Natural killer cell (primary cell): ENCODE data around the gene MAST2. TPM values are rescaled to one million over a fixed set of nuclear protein-coding genes. Genes with fewer than 3 reads are reported as not detected.

Source experiments
- ATAC-seq, 3 donors: fragments of 150-1000 bp in 2 of 3; fragments of 200-7000 bp in 1 of 3; cut with Tn5 transposase; 1 replicate in 1 of 3; 2 replicates in 2 of 3; pipeline ENCODE4 v1.10.0; 2021; ENCODE audit warnings: mild to moderate bottlenecking in 2 of 3, moderate library complexity in 2 of 3
- DNase-seq, 2 donors: peaks; one replicate each; pipeline versions ENCODE4 v3.0.0 to v3.0.0-alpha.2; 2013 to 2021; ENCODE audit warnings: mixed read lengths in 1 of 2
- H3K27ac ChIP-seq: one replicate; pipeline ENCODE4 v1.5.1; 2013; ENCODE audit warnings: mild to moderate bottlenecking, low read length
- H3K27me3 ChIP-seq: one replicate; pipeline ENCODE4 v1.6.1; 2013; ENCODE audit warnings: low read length; ENCODE audit not compliant: control insufficient read depth, insufficient read depth
- H3K36me3 ChIP-seq: one replicate; pipeline ENCODE4 v1.6.1; 2013; ENCODE audit warnings: low read length; ENCODE audit not compliant: control insufficient read depth, insufficient read depth
- H3K4me1 ChIP-seq: one replicate; pipeline ENCODE4 v1.6.1; 2013; ENCODE audit warnings: low read length; ENCODE audit not compliant: control insufficient read depth, insufficient read depth
- H3K4me3 ChIP-seq: one replicate; pipeline ENCODE4 v1.5.1; 2013; ENCODE audit warnings: low read length
- H3K9me3 ChIP-seq: one replicate; pipeline ENCODE4 v1.6.1; 2013; ENCODE audit warnings: low read length; ENCODE audit not compliant: control insufficient read depth, insufficient read depth
- H3K27ac Mint-ChIP-seq, 2 donors: one replicate each; pipeline ENCODE4 v1.8.0; 2022; ENCODE audit warnings: mild to moderate bottlenecking in 2 of 2, mixed read lengths in 2 of 2, moderate library complexity in 1 of 2
- H3K27me3 Mint-ChIP-seq, 2 donors: one replicate each; pipeline ENCODE4 v1.8.0; 2022; ENCODE audit warnings: low read depth in 2 of 2, mixed read lengths in 2 of 2
- H3K36me3 Mint-ChIP-seq: one replicate; pipeline ENCODE4 v1.8.0; 2022; ENCODE audit warnings: mixed read lengths
- H3K4me1 Mint-ChIP-seq, 2 donors: one replicate each; pipeline ENCODE4 v1.8.0; 2022; ENCODE audit warnings: mixed read lengths in 2 of 2
- H3K4me3 Mint-ChIP-seq: one replicate; pipeline ENCODE4 v1.8.0; 2022; ENCODE audit warnings: mild to moderate bottlenecking, moderate library complexity, mixed read lengths
- H3K9me3 Mint-ChIP-seq, 2 donors: one replicate each; pipeline ENCODE4 v1.8.0; 2022; ENCODE audit warnings: mixed read lengths in 2 of 2
- CTCF ChIP-seq: fragments of 200-600 bp; IDR thresholded peaks from one replicate; pipeline ENCODE4 v1.8.0; 2022; ENCODE audit warnings: antibody characterized with exemption
- WGBS: methylation state at CpG from one replicate; pipeline ENCODE4 v1.1.7; 2013; ENCODE audit warnings: missing lambda C conversion rate; ENCODE audit not compliant: insufficient coverage; 5-methylcytosine and 5-hydroxymethylcytosine counted together
- intact Hi-C: fragments of 100-400 bp; cut with micrococcal nuclease; formaldehyde crosslinking; loops from one replicate; pipeline ENCODE4 v1.14.2; 2022
- total RNA-seq, 4 donors: library from RNA; stranded (reverse); fragments of 120-200 nt in 1 of 4; gene quantifications; one replicate each; pipeline versions ENCODE4 v1.2.3 to v1.2.4, GENCODE V29; 2013 to 2022

MAST2 gene
- total RNA-seq, 3 donors from 2014 or later (not counting 1 experiment from before 2014, with no cell fraction given) = 25.3 to 28.6 (median 27.9) TPM

- H3K27ac Mint-ChIP-seq = no peak overlapping the region
- Histone ChIP-seq H3K27me3 (no peaks in the 10 kb centered on the region), H3K4me3 (no peak overlapping the region), H3K36me3 (no peaks in the 10 kb centered on the region), H3K27ac (no peak overlapping the region), H3K9me3 (no peaks in the 10 kb centered on the region), H3K4me1 (no peaks in the 10 kb centered on the region)
- H3K36me3 Mint-ChIP-seq = no peaks in the 10 kb centered on the region
- no peaks in the 10 kb centered on the region for H3K9me3 Mint-ChIP-seq
- no peak for TF ChIP-seq CTCF
- no peaks in the 10 kb centered on the region for H3K27me3 Mint-ChIP-seq
- H3K4me1 Mint-ChIP-seq = peaks cover 9 to 10% of the 10 kb centered on the region in 2 donors
- intact Hi-C loops = no loop called here
- ATAC-seq (no peak), DNase-seq (no peak)
- no peak overlapping the region for H3K4me3 Mint-ChIP-seq
- WGBS = 95% methylated on average over 1 of the region's 2 CpGs
Observed at GRCh38 chr1:45890078-45890477, 86.7 kb downstream of the MAST2 start.

- no peak overlapping the region for H3K4me3 Mint-ChIP-seq
- H3K4me1 Mint-ChIP-seq = peaks cover 9 to 10% of the 10 kb centered on the region in 2 donors
- no peaks in the 10 kb centered on the region for H3K27me3 ChIP-seq
- no peak overlapping the region for H3K27ac ChIP-seq
- H3K9me3 ChIP-seq = no peaks in the 10 kb centered on the region
- WGBS = 100% methylated on average over 1 of the region's 2 CpGs
- H3K36me3 Mint-ChIP-seq = no peaks in the 10 kb centered on the region
- ATAC-seq (no peak), DNase-seq (no peak)
- H3K4me1 ChIP-seq = no peaks in the 10 kb centered on the region
- no peaks in the 10 kb centered on the region for H3K36me3 ChIP-seq
- H3K4me3 ChIP-seq = no peak overlapping the region
- no peaks in the 10 kb centered on the region for H3K9me3 Mint-ChIP-seq
- H3K27me3 Mint-ChIP-seq = no peaks in the 10 kb centered on the region
- intact Hi-C loops = no loop called here
- H3K27ac Mint-ChIP-seq = no peak overlapping the region
- no peak for TF ChIP-seq CTCF
Observed at GRCh38 chr1:45891087-45891486, 87.7 kb downstream of the MAST2 start.

- no peak overlapping the region for H3K4me3 ChIP-seq
- no peak overlapping the region for H3K27ac Mint-ChIP-seq
- no peaks in the 10 kb centered on the region for H3K36me3 Mint-ChIP-seq
- H3K4me1 Mint-ChIP-seq = peaks cover 9 to 10% of the 10 kb centered on the region in 2 donors
- H3K27me3 Mint-ChIP-seq = no peaks in the 10 kb centered on the region
- ATAC-seq (no peak), DNase-seq (no peak)
- no peak overlapping the region for H3K27ac ChIP-seq
- H3K4me3 Mint-ChIP-seq = no peak overlapping the region
- no peaks in the 10 kb centered on the region for H3K36me3 ChIP-seq
- no peaks in the 10 kb centered on the region for H3K4me1 ChIP-seq
- H3K9me3 Mint-ChIP-seq = no peaks in the 10 kb centered on the region
- no peak for TF ChIP-seq CTCF
- intact Hi-C loops = no loop called here
- whole genome bisulfite sequencing = 97% methylated on average over 6 of the region's 6 CpGs
- no peaks in the 10 kb centered on the region for H3K9me3 ChIP-seq
- H3K27me3 ChIP-seq = no peaks in the 10 kb centered on the region
Observed at GRCh38 chr1:45892068-45892785, 88.8 kb downstream of the MAST2 start.

- H3K27ac ChIP-seq = no peak overlapping the region
- no peak for ATAC-seq
- Mint-ChIP-seq H3K4me1 (peaks cover 10 to 12% of the 10 kb centered on the region in 2 donors), H3K36me3 (no peaks in the 10 kb centered on the region), H3K4me3 (no peak overlapping the region), H3K27ac (no peak overlapping the region), H3K27me3 (no peaks in the 10 kb centered on the region), H3K9me3 (no peaks in the 10 kb centered on the region)
- DNase-seq = no peak
- H3K36me3 ChIP-seq = no peaks in the 10 kb centered on the region
- intact Hi-C loops = no loop called here
- no peaks in the 10 kb centered on the region for H3K9me3 ChIP-seq
- WGBS = no CpG with 5 or more reads among the region's 4 CpGs
- no peak overlapping the region for H3K4me3 ChIP-seq
- H3K27me3 ChIP-seq = no peaks in the 10 kb centered on the region
- no peak for TF ChIP-seq CTCF
- no peaks in the 10 kb centered on the region for H3K4me1 ChIP-seq
Observed at GRCh38 chr1:45894331-45894730, 90.9 kb downstream of the MAST2 start.
